Lower leg skin (tissue), 3 donors: Measurements from ENCODE around the gene JUNB.

Source experiments
- CTCF ChIP-seq, 3 donors: fragments of 450-650 bp; IDR thresholded peaks; one replicate each; pipeline ENCODE4 v1.5.1; 2016; ENCODE audit warnings: antibody characterized with exemption in 3 of 3, mild to moderate bottlenecking in 3 of 3, moderate library complexity in 2 of 3
- POLR2A ChIP-seq, 2 donors: fragments of 450-650 bp; IDR thresholded peaks; one replicate each; pipeline ENCODE4 v1.6.1; 2016 to 2017; ENCODE audit warnings: antibody characterized with exemption in 2 of 2, mild to moderate bottlenecking in 1 of 2, moderate library complexity in 1 of 2

DNA sequence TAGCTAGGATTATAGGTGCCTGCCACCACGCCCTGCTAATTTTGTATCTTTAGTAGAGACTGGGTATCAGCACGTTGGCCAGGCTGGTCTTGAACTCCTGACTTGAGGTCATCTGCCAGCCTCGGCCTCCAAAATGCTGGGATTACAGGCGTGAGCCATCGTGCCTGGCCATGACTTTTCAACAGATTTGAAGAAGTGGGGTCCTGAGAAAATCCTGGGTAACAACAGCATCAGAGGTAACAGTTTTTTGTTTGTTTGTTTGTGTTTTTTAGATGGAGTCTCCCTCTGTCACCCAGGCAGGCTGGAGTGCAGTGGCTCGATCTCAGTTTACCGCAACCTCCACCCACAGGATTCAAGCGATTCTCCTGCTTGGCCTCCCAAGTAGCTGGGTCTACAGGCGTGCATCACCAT, 3.7 kb downstream of the JUNB start:
- TF ChIP-seq POLR2A (IDR thresholded peaks at IDR 0.05) (no peak), CTCF (IDR thresholded peaks at IDR 0.05) (no peak)
